GM12878 (cell line): ENCODE measurements around the gene CACNA1S. TPM values are rescaled to one million over a fixed set of nuclear protein-coding genes. Genes with fewer than 3 reads are reported as not detected.
A peak's percentile ranks its signal among the peaks of the same experiment; 100 is the strongest.

Experiments
- BACH1 ChIP-seq: fragments of 450-650 bp; IDR thresholded peaks from 2 replicates; pipeline ENCODE4 v1.6.1; 2017; ENCODE audit warnings: mild to moderate bottlenecking, borderline replicate concordance
- CBFB ChIP-seq: IDR thresholded peaks from 2 replicates; pipeline ENCODE4 v1.6.1; 2016; ENCODE audit warnings: antibody characterized with exemption, low read depth
- CHD2 ChIP-seq: IDR thresholded peaks from 2 replicates; pipeline ENCODE4 v1.6.1; 2011; ENCODE audit warnings: low read depth, low read length, improper control_type of control experiment, borderline replicate concordance
- CREB1 ChIP-seq: IDR thresholded peaks from 2 replicates; pipeline ENCODE4 v1.6.1; 2012; ENCODE audit warnings: low read depth, mild to moderate bottlenecking, inconsistent platforms
- DPF2 ChIP-seq: fragments of 450-650 bp; IDR thresholded peaks from 2 replicates; pipeline ENCODE4 v1.6.1; 2017; ENCODE audit warnings: mild to moderate bottlenecking
- EGR1 ChIP-seq, 2 experiments: IDR thresholded peaks; 1 replicate in 1 of 2; 2 replicates in 1 of 2; pipeline ENCODE4 v1.6.1; 2011 to 2012; ENCODE audit warnings: low read depth in 2 of 2, low read length in 2 of 2, borderline replicate concordance in 1 of 2, mild to moderate bottlenecking in 1 of 2, moderate library complexity in 1 of 2
- GABPA ChIP-seq: IDR thresholded peaks from 2 replicates; pipeline ENCODE4 v1.6.1; 2014; ENCODE audit warnings: antibody characterized with exemption, low read depth, mild to moderate bottlenecking, inconsistent platforms
- HDAC2 ChIP-seq: fragments of 200-600 bp; sonication (generic); IDR thresholded peaks from 2 replicates; pipeline ENCODE4 v1.6.1; 2017
- HDAC6 ChIP-seq: fragments of 200-600 bp; sonication (generic); IDR thresholded peaks from one replicate; pipeline ENCODE4 v1.8.0; 2017; ENCODE audit warnings: antibody characterized with exemption; ENCODE audit not compliant: unreplicated experiment
- KLF5 ChIP-seq: fragments of 450-650 bp; IDR thresholded peaks from 2 replicates; pipeline ENCODE4 v1.6.1; 2014; ENCODE audit warnings: mild to moderate bottlenecking; ENCODE audit not compliant: partially characterized antibody
- LARP7 ChIP-seq: fragments of 450-650 bp; IDR thresholded peaks from 2 replicates; pipeline ENCODE4 v1.6.1; 2017; ENCODE audit warnings: mild to moderate bottlenecking
- RELB ChIP-seq: fragments of 450-650 bp; IDR thresholded peaks from 2 replicates; pipeline ENCODE4 v1.6.1; 2017; ENCODE audit warnings: low read depth, mild to moderate bottlenecking, moderate library complexity
- SRF ChIP-seq, 2 experiments: IDR thresholded peaks; 2 replicates each; pipeline ENCODE4 v1.6.1; 2011; ENCODE audit warnings: low read depth in 2 of 2, low read length in 2 of 2, mild to moderate bottlenecking in 1 of 2, moderate library complexity in 1 of 2
- STAT3 ChIP-seq: IDR thresholded peaks from 2 replicates; pipeline ENCODE4 v1.6.1; 2011; ENCODE audit warnings: low read depth, low read length, improper control_type of control experiment
- TARDBP ChIP-seq: IDR thresholded peaks from 2 replicates; pipeline ENCODE4 v1.6.1; 2016; ENCODE audit warnings: borderline replicate concordance
- ZNF217 ChIP-seq: fragments of 450-650 bp; IDR thresholded peaks from 2 replicates; pipeline ENCODE4 v1.6.1; 2017; ENCODE audit warnings: antibody characterized with exemption, mild to moderate bottlenecking
- ZNF24 ChIP-seq: fragments of 450-650 bp; IDR thresholded peaks from 2 replicates; pipeline ENCODE4 v1.6.1; 2017; ENCODE audit warnings: antibody characterized with exemption, mild to moderate bottlenecking
- ZNF687 ChIP-seq: fragments of 450-650 bp; IDR thresholded peaks from 2 replicates; pipeline ENCODE4 v1.6.1; 2017; ENCODE audit warnings: mild to moderate bottlenecking, moderate library complexity
- ZSCAN29 ChIP-seq: fragments of 450-650 bp; IDR thresholded peaks from 2 replicates; pipeline ENCODE4 v1.6.1; 2017; ENCODE audit warnings: mild to moderate bottlenecking, moderate library complexity
- polyA plus RNA-seq, 11 experiments: library from polyadenylated mRNA; depleted of rRNA in 4 of 11; unstranded in 6 of 11; stranded (reverse) in 5 of 11; fragments of >200 nt; fragmentation: Nextera tagmentation in 4 of 11; fragmentation: Illumina TruSeq in 1 of 11; extraction: Ambion mirVana in 4 of 11; extraction: Trizol in 1 of 11; gene quantifications; 1 replicate in 1 of 11; 2 replicates in 10 of 11; pipeline versions ENCODE4 v1.2.1 to v1.2.3, GENCODE V29; 2011 to 2016; ENCODE audit warnings: inconsistent platforms in 2 of 11, missing spikeins in 2 of 11, low read depth in 1 of 11
- total RNA-seq, 4 experiments: library from RNA; depleted of rRNA in 3 of 4; stranded (reverse); fragments of >200 nt in 3 of 4; fragmentation: Illumina TruSeq in 1 of 4; extraction: Trizol in 1 of 4; gene quantifications; 2 replicates each; pipeline versions ENCODE4 v1.2.1 to v1.2.3, GENCODE V29; 2013 to 2021
- TF ChIP-seq, protein P1 (sequence below): fragments of 450-650 bp; IDR thresholded peaks from 2 replicates; pipeline ENCODE4 v1.6.1; 2017; ENCODE audit warnings: mild to moderate bottlenecking
- TF ChIP-seq, protein P2 (sequence below): fragments of 450-650 bp; conservative IDR thresholded peaks from 2 replicates; pipeline ENCODE4 v1.6.1; 2017; ENCODE audit warnings: mild to moderate bottlenecking, moderate library complexity

The CACNA1S gene
- total and polyA plus RNA-seq, 10 of the 15 experiments (the other 5 are each of a cell fraction or from before 2014, with no cell fraction given) = under 0.01 to 0.04 (median 0.02) TPM; not detected in 6

- TF ChIP-seq HDAC2 (no peak), BACH1 (no peak), RELB (no peak), ZNF217 (no peak), CBFB (no peak), STAT3 (no peak), SRF (IDR thresholded peaks at IDR 0.05; ENCODE audit: low read depth in 2 of 2, low read length in 2 of 2) (0 out of 4 replicates have a peak, but pooled peaks of 1 of the 2 experiments have one; percentile 7), LARP7 (peak; percentile 52; the same call in 1 of the 2 replicates), DPF2 (peak; percentile 45; the same call in 1 of the 2 replicates), CREB1 (no peak), GABPA (no peak), CHD2 (no peak), ZNF687 (peak; percentile 81), TARDBP (no peak), HDAC6 (no peak), ZNF24 (no peak), ZSCAN29 (no peak), EGR1 (IDR thresholded peaks at IDR 0.05; ENCODE audit: borderline replicate concordance in 1 of 2, low read depth in 2 of 2, low read length in 2 of 2) (no peak; a peak in 1 of 3 replicates), KLF5 (no peak)
- TF ChIP-seq, protein P1, sequence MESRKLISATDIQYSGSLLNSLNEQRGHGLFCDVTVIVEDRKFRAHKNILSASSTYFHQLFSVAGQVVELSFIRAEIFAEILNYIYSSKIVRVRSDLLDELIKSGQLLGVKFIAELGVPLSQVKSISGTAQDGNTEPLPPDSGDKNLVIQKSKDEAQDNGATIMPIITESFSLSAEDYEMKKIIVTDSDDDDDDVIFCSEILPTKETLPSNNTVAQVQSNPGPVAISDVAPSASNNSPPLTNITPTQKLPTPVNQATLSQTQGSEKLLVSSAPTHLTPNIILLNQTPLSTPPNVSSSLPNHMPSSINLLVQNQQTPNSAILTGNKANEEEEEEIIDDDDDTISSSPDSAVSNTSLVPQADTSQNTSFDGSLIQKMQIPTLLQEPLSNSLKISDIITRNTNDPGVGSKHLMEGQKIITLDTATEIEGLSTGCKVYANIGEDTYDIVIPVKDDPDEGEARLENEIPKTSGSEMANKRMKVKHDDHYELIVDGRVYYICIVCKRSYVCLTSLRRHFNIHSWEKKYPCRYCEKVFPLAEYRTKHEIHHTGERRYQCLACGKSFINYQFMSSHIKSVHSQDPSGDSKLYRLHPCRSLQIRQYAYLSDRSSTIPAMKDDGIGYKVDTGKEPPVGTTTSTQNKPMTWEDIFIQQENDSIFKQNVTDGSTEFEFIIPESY = no peak
- TF ChIP-seq, protein P2, sequence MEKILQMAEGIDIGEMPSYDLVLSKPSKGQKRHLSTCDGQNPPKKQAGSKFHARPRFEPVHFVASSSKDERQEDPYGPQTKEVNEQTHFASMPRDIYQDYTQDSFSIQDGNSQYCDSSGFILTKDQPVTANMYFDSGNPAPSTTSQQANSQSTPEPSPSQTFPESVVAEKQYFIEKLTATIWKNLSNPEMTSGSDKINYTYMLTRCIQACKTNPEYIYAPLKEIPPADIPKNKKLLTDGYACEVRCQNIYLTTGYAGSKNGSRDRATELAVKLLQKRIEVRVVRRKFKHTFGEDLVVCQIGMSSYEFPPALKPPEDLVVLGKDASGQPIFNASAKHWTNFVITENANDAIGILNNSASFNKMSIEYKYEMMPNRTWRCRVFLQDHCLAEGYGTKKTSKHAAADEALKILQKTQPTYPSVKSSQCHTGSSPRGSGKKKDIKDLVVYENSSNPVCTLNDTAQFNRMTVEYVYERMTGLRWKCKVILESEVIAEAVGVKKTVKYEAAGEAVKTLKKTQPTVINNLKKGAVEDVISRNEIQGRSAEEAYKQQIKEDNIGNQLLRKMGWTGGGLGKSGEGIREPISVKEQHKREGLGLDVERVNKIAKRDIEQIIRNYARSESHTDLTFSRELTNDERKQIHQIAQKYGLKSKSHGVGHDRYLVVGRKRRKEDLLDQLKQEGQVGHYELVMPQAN = no peak
Measured at GRCh38 chr1:201022820-201023516, 89.3 kb downstream of the CACNA1S start (continued).
